GM19351 (cell line): Measurements from ENCODE around the gene ARMC7.
"Not testable (repeated sequence)": the region's sequence is repeated elsewhere in the genome, so short reads cannot be mapped to it uniquely, and the experiment has no call there.

Experiments
- ATAC-seq: cut with Tn5 transposase; IDR thresholded peaks from one replicate; pipeline ENCODE4 v1.9.1; 2021; ENCODE audit warnings: mild to moderate bottlenecking, moderate library complexity; ENCODE audit not compliant: unreplicated experiment

ARMC7 gene

DNA sequence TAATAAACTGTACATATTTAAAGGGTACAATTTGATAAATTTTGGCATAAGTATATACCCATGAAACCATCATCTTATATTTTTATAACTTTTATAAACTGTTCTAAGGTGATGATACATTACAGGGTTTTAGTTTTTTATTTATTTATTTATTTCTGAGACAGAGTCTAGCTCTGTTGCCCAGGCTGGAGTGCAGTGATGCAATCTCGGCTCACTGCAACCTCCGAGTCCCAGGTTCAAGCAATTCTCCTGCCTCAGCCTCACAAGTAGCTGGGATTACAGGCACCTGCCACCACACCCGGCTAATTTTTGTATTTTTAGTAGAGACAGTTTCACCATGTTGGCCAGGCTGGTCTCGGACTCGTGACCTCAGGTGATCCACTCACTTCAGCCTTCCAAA is 18.2 kb downstream of the ARMC7 start:
- not testable (repeated sequence) for ATAC-seq

DNA sequence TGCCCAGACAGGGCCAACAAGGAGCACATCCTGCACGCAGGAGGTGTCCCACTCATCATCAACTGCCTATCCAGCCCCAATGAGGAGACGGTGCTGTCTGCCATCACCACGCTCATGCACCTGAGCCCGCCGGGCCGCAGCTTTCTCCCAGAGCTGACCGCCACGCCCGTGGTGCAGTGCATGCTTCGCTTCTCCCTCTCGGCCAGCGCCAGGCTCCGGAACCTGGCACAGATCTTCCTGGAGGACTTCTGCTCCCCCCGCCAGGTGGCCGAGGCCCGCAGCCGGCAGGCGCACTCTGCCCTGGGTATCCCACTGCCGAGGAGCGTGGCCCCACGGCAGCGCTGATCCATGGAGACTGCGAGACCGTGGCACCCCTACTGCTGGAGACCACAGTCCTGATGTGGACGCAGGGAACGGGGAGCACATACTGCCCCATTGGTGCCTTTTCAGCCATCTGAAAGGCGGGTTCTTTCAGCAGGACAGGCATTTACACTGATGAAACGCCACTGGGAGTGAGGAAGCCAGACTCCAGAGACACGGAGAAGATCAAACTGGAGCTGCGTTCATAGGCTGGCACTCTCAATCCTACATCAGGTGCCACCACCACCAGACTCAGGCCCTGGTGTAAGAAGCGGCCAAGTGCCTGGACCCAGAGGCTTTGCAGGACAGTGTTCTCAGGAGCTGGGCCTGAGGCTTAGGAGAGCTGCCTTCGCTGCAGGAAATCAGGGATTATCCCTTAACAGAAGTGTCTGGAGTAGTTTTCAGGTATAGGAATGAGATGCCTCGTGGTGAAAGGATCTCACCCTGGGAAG is 19.1 kb downstream of the ARMC7 start:
- no peak for ATAC-seq

DNA sequence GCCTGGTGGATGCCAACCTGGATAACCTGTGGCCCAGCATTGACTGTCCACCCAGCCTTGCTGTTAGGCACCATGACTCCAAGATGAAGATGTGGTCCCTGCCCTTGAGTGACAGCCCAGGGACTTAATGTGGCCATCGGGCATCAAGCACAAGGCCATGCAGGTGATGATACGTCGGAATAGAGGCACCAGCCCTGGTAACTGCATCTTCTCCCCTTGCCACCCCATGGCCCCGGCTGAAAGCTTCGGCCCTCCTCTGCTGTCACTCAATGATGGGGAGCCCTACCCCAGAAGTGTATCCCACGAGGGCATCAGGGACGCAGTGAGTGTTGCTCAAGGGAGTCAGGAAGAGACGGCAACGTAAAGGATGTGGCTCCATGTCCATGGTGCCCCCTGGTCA is 19.8 kb downstream of the ARMC7 start:
- no peak for ATAC-seq

DNA sequence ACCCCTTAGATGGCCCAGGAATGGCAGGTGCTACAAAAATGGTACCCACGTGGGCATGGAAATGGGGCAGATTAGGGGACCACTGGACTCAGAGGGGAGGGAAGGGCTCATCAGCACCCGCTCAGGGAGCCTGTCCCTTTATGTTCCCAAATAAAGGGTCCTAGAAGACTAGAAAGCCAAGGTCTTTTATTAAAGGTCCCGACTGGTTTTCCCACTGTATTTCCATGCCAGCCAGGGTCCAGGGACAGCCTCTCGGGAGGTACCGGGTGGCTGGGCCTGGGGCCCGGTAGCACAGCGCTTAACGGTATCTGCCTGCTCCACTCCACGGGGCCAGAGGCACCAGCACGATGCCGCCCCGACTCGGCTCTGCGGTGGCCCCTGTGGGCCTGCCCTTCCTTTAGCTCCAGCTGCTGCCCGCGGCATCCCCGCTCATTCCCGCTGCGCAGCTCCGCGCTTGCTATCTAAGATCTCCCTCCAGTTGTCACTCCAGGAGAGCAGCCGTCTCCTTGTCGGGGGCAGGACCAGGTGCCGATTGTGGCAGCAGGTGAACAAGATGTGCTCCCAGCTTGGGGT is 20.4 kb downstream of the ARMC7 start:
- no peak for ATAC-seq

DNA sequence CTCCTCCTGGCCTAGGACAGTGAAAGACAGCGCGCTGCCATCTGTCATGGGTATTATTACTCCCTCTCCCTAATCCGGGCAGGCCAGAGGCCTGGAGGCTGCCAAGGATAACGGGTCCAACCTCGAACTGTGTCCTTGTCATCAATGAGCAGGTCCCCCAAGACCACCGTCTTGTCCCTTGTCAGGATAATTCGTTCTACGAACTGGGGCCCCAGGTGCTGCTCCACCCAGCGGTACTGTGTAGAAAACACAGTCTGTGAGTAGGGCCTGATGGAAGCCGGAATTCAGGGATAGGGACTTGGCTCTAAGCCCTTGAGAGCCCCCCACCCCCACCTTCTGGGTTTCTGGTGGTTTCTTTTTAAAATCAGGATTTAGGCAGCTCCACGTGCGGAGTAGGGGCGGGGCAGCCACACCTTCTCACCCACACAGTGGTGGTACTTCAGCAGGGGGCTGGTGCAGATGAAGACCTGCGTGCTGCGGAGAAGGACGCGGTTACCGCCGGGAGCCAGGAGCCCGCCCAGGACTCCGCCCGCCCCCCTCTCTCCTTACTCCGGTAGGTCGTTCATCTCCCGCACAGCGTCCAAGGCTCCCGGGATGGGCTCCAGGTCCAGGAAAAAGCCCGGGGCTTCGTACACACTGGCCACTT is 21.0 kb downstream of the ARMC7 start:
- ATAC-seq: peak; percentile 27

DNA sequence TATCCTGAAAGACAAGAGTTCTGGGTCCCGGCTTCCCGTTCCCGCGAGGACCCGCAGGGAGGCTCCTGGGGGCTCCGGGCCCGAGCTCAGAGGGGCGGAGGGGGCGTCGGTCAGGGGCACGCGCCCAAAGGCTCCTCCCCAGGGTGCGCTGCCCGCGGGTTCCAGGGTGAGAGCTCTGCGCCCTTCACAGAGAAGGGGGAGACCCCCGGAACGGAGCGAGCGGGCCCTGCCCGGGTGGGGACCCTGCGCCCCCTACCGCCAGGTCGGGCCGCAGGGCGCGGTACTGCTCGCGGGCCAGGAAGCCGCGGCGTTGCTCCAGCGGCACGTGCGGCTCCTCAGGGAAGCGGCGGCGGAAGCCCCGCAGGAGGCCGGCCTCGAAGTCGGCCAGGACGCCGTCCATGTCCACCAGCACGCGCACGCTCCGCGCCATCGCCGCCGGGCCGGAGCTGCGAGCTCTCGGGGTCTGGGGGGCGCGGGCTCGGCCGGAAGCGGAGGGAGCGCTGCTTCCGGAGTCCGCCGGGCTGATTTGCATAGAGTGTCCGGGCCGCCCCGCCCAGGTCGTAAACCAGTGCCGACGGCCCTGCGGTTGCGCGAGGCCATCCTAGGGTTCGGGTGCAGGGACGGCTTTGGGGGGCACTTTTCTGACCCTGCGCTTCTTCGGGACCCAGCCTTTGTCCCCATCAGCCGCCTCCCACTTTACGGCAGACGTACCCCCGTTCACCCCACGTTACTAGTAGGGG is 21.7 kb downstream of the ARMC7 start, which contains the start of gene NT5C:
Gene NT5C, minus strand, starts transcription at position 465 of the 740 bp plus-strand sequence. Its CDS starts 35 bp downstream, at position 430.
- peak; percentile 86 for ATAC-seq

DNA sequence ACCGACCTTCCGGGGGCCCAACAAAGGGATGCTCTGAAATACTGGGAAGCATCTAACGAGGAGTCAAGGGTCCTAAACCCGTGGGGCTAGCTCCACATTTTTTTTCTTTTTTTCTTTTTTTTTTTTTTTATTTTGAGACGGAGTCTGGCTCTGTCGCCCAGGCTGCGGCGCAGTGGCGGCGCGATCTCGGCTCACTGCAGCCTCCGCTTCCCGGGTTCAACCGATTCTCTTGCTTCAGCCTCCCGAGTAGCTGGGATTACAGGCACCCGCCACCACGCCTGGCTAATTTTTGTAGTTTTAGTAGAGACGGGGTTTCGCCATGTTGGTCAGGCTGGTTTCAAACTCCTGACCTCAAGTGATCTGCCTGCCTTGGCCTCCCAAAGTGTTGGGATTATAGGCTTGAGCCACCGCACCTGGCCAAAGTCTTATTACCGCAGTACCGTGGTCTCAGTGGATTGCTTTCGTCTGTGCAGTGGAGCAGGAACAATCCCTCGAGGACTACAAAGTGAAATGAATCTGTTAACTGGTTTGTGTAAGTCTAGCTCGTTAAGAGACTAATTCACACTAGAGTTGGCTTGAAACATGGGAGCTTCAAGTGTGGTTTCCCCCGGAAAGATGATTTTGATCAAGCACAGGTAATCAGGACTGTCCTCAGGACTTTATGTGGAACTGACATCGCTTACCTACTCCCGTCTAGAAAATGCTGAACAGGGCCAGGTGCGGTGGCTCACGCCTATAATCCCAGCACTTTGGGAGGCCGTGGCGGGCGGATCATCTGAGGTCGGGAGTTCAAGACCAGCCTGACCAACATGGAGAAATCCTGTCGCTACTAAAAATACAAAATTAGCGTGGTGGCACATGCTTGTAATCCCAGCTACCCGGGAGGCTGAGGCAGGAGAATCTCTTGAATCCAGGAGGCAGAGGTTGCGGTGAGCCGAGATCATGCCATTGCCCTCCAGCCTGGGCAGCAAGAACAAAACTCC is 22.5 kb downstream of the ARMC7 start:
- ATAC-seq: not testable (repeated sequence)

DNA sequence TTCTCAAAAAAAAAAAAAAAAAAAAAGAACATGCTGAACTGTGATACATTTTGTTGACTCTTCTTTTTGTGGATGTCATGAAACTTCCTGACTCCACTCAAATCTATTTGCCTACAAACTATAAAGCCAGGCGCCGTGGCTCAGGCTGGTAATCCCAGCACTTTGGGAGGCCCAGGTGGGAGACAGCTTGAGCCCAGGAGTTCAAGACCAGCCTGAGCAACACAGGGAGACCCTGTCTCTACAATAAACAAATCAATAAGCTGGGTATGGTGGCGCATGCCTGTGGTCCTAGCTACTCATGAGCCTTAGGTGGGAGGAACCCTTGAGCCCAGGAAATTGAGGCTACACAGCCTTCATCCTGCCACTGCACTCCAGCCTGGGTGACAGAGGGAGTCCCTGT is 23.2 kb downstream of the ARMC7 start:
- no peak for ATAC-seq

DNA sequence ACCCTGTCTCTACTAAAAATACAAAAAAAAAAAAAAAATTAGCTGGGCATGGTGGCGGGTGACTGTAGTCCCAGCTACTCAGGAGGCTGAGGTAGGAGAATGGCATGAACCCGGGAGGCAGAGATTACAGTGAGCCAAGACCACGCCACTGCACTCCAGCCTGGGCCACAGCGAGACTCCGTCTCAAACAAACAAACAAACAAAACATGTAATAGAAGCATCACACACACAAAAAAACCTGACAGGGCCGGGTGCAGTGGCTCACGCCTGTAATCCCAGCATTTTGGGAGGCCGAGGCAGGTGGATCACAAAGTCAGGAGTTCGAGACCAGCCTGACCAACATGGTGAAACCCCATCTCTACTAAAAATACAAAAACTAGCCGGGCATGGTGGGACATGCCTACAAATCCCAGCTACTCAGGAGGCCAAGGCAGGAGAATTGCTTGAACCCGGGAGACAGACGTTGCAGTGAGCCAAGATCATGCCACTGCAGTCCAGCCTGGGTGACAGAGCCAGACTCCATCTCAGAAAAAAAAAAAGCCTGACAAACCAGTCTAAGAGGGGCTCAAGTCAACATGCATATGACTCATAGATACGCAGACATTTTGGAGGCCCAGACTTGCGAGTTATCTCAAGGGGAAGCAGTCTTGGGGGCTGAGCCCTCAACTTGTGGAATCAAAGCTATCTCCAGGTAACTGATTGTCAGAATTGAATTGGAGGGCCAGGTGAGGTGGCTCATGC is 24.0 kb downstream of the ARMC7 start:
- ATAC-seq: not testable (repeated sequence)

DNA sequence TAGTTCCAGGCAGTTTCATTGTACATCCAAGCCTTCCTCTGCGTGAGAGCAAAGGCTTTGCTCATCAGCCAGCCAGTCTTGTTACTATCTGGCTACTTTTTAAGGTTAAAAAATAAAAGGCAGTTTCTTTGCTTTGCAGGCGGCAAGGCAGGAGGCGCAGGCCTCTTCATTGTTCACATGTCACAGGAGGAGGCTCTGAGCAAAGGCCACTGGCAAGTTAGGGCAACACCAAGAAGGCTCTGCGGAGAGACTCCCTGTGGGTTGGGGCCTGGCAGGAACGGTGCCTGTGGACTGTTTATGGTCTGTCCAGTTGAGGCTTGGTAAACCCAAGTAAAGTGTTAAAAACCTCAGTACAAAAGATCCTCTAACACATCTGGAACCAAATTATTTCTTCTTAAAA is 25.7 kb downstream of the ARMC7 start:
- no peak for ATAC-seq

DNA sequence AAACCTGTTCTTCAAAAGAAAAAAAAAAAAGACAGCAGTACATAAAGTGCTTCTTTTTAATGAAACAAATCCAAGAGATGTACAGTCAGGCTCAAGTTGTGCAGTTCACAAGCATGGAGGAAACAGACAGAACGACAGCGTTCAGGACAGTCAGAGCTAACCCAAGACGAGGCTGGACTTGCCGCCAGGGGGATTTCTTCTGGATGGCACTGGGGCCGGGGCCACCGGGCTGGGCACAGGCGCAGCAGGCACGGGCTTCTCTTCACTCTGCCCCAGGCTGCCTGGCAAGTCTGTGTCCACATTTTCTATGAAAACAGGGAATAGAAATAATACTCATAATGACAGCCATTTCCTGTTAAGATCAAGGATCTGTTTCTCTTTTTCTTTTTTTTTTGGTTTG is 26.2 kb downstream of the ARMC7 start:
- no peak for ATAC-seq

DNA sequence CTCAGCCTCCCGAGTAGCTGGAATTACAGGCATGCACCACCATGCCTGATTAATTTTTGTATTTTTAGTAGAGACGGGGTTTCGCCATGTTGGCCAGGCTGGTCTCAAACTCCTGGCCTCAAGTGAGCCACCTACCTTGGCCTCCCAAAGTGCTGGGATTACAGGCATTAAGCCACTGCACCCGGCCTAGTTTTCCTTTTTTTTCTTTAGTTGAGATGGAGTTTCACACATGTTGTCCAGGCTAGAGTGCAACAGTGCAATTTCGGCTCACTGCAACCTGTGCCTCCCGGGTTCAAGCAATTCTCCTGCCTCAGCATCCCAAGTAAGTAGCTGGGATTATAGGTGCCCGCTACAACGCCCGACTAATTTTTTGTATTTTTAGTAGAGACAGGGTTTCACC is 28.0 kb downstream of the ARMC7 start:
- ATAC-seq: not testable (repeated sequence)

DNA sequence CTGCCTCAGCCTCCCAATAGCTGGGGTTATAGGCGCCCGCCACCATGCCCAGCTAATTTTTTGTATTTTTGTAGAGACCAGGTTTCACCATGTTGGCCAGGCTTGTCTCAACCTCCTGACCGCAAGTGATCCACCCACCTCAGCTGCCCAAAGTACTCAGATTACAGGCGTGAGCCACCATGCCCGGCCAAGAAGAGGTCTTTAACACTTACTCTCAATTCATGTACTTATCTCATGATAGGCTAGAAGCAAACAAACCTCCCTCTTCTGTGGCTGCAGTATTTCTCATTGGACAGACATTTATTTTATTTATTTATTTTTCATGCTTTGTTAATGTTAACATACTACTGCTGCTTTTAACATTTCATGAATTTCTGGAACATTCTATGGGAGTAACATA is 28.8 kb downstream of the ARMC7 start:
- no peak for ATAC-seq

DNA sequence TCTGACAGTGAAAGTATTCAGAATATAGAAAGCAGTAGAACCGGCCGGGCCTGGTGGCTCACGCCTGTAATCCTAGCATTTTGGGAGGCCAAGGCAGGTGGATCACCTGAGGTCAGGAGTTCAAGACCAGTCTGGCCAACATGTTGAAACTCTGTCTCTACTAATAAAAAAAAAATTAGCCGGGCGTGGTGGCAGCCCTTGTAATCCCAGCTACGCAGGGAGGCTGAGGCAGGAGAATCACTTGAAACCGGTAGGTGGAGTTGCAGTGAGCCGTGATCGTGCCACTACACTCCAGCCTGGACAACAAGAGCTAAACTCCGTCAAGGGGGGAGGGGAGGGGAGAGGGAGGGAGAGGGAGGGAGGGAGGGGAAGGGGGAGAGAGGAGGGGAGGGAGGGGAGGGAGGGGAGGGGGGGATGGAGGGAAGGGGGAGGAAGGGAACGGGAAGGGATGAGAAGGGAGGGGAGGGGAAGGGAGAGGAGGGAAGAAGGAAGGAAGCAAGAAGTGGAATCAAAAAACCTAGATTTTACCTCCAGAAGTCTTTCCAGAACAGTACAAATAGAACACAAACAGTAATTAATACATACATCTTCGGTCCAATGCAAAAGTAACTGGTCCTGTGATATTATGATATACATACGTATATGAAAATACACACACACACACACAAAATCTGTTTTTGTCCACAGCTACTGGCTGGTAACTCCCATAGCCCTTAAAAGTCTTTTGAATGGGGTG is 32.6 kb downstream of the ARMC7 start:
- ATAC-seq: no peak

DNA sequence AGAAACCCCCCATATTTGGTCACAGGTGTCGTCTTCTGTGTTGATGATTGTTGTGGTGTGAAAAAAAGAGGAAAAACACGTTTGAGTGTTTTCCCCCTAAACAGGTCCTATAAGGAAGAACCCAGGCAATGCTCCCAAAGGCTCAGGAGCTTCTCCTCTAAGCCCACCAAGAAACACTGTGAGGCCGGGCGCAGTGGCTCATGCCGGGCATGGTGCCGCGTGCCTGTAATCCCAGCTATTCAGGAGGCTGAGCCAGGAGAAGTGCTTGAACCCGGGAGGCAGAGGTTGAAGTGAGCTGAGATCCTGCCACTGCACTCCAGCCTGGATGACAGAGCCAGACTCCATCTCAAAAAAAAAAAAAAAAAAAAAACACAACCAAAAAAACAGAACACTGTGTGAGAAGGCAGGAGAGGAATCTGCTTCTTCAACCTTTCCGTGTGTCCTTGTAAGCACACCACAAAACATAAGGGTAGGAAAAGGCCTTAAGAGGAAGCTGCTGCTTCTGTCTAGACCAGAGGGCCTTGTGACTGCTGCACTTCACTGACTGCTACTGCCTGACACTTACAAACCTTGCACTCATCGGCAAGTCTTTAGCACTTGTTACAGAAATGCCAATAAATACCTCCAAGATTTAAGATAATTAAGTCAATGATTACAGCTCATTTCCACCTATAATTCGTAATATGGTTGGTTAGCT is 35.2 kb downstream of the ARMC7 start:
- ATAC-seq: no peak

DNA sequence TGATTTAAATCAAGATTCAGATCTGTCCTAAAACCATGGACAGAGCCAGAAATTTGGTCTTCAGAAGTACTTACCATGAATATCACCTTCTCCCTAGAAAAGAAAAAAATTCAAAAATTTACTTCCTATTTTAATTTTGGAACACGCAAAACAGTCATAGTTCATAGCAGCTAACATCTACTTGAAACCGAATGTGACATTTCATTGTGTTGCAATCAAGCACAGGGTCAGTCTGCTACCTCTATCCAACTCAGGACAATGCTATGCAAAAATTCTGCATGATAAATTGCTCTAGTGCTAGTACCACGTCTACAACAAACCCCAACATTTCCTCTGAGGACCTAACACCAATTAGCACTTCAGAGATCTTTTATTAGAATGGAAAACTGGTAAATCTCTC is 36.8 kb downstream of the ARMC7 start:
- ATAC-seq: no peak

DNA sequence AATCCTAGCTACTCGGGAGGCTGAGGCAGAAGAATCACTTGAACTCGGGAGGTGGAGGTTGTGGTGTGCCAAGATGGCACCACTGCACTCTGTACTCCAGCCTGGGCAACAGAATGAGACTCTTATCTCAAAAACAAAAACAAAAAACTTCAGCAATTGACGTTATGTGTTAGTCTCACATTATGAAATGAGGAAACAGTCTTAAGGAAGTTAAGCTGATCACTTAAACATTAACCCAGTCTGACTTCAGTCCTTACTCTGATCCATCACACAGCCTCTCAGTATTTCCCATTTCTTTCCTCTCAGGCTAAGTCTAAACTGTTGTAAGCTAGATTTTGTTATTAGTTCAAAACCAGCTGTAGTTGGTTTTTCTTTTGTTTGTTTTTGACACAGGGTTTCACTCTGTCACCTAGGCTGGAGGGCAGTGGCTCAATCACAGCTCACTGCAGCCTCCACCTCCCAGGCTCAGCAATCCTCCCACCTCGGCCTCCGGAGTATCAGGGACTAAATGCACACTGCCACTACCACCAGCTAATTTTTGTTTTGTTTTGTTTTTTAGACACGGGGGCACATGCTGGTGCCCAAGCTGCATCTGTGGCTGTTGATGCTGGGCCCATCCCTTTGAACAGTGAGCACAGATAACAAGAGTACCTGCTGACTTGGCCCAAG is 38.2 kb downstream of the ARMC7 start:
- no peak for ATAC-seq

DNA sequence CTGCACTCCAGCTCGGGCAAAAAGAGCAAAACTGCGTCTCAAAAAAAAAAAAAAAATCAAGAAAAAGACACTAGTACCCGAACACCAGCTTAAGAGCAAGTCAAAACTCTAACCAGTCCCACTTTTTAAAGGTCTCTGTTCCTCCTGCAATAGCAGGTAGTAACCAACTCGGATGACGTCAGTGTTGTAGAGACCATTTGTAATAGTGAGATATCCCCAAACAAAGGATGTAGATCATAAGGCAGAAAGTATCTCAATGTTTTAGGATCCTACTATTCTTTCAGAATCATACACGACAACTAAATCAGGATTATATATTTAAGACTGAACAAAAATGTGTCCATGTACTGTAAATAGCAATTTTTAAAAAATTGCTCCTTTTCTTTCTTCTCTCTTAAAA is 42.2 kb downstream of the ARMC7 start:
- no peak for ATAC-seq
